HL-60 (cell line): ENCODE data around the gene REC114.

Experiments used
- CTCF ChIP-seq: IDR thresholded peaks from one replicate; pipeline ENCODE4 v1.5.1; 2011; ENCODE audit warnings: low read length, control low read depth, inconsistent platforms; ENCODE audit not compliant: insufficient read depth
- POLR2AphosphoS5 ChIP-seq: IDR thresholded peaks from 2 replicates; pipeline ENCODE4 v1.6.1; 2012; ENCODE audit warnings: low read depth

- TF ChIP-seq POLR2AphosphoS5, result no peak
- TF ChIP-seq CTCF, result no peak
Measured at GRCh38 chr15:73602992-73603391, 160.0 kb downstream of the REC114 start.
